Tibial nerve (tissue), 3 donors: ENCODE results near the gene CYSRT1.

Source experiments
- CTCF ChIP-seq, 5 experiments: fragments of 200-600 bp in 3 of 5; fragments of 450-650 bp in 2 of 5; sonication (generic) in 3 of 5; IDR thresholded peaks; one replicate each; pipeline ENCODE4 v1.5.1; 2016 to 2019; ENCODE audit warnings: antibody characterized with exemption in 5 of 5, mild to moderate bottlenecking in 3 of 5, moderate library complexity in 2 of 5
- POLR2A ChIP-seq, 2 donors: fragments of 450-650 bp; IDR thresholded peaks; one replicate each; pipeline ENCODE4 v1.6.1; 2017; ENCODE audit warnings: antibody characterized with exemption in 2 of 2, mild to moderate bottlenecking in 2 of 2, moderate library complexity in 2 of 2

GRCh38 chr9:137272241-137273094 is 47.5 kb downstream of the CYSRT1 start:
- TF ChIP-seq CTCF (IDR thresholded peaks at IDR 0.05), result no peak
- no peak for TF ChIP-seq POLR2A (IDR thresholded peaks at IDR 0.05)
